ENCODE data around the gene SFT2D2. TPM values are rescaled to one million over a fixed set of nuclear protein-coding genes. Genes with fewer than 3 reads are reported as not detected.

SFT2D2 gene
- total RNA-seq, 1 donor from 2014 or later: 29.7 TPM

DNA sequence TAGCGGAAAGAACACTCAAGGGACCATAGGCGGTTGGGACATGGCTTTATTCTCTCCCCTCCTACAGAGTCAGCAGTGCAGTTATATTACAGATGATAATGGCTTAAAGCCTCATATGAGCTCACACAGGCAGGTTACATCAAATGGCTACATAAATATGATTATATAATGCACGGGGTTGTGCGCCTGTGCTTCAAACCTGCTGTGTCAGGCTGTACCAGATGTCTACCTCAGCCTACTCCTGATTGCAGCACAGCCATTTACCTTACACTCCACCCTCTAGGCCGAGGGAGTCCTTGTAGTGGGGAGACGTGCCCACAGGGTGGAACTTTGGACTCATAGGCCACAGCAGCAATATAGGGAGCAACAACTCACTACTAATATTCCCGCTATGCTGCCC, 38.5 kb downstream of the SFT2D2 start:
- DNase-seq (ENCODE audit: low read depth): no peak

DNA sequence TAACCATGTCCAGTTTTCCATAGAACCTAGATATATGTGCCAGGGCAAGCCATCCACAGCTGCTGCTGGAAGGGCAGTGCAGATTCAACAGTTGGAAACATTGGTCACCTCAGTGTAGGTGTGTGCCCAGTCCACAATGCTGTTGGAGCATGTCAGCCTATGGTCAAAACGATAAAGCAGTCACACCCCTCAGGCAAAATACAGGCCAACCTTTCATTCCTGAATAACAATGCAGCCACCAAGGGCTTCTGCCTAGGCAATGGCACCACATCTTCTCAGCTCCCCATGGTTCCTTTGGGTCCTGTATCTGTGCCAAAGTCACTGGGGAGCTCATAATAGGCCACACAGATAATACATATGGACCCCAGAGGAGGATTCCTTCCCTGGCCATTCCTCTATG, 39.8 kb downstream of the SFT2D2 start:
- no peak for DNase-seq (ENCODE audit: low read depth)

DNA sequence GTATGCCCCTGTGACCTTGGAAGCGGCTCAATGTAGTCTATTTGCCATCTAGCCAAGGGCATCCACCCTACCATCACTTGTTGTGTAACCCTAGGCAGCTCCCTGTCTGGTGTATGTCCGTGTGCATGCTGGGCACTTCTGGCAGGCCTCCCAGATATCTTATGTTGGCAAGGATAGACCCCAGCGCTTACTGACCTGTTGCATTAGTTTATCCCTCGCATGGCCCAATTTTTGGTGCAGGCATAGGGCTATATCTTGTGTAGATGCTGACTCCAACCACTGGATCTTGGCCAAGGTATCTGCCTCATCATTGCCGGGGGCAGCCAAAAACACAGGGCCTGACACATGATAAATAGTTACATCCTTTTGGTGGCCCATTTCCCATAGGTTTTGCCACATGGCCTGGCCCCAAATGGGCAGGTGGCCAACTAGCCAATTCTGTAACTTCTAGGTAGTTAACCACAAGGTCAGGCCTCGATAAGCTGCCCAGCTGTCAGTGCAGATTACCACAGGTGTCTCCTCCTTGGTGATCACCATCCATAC, 40.9 kb downstream of the SFT2D2 start:
- DNase-seq (ENCODE audit: low read depth): no peak

DNA sequence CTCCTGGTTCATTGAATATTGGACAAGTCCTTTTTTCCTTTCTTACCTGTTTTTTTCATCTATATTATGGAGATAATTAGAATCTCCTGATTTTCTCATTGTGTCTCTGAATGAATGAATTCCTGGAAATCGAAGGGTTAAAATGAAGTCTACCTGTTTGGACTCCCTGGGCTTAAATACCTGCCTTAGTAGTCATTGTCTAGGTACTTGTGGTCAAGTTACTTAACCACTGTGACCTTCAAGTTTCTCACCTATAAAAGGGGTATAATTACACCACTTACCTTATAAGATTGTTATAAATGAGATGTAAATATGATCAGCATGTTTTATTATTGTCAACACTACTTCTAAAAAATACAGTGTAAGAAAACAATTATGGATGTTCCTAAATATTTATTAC, 45.8 kb downstream of the SFT2D2 start:
- no peak for DNase-seq (ENCODE audit: low read depth)

DNA sequence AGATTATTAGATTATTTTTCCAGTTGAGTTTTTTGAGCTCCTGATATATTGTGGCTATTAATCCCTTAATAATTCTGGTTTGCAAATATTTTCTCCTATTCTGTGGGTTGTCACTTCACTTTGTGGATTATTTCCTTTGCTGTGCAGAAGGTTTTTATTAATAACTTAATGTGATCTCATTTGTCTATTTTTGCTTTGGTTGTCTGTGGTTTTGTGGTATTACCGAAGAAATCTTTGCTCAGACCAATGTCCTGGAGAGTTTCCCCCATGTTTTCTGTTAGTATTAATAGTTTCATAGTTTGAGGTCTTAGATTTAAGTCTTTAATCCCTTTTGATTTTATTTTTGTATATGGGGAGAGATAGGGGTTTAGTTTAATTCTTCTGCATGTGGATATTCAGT, 47.8 kb downstream of the SFT2D2 start:
- DNase-seq (ENCODE audit: low read depth): peak; percentile 73

DNA sequence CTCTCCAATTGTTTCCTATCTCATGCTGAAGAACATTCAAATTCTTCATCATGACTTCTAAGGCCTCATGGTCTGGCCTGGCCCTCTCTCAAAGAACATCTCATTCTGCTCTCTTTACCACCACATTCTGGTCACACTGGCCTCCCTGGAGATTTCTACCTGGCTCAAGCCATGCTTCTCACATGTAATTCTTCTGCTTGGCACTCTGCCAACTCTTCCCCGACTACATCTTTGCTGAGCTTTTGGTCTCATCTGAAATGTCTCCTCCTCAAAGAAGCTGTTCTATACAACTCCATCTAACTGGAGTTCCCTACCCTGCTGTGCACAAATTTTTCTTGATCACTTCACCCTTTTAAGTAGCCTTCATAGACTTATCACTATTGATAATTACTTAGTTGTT, 53.4 kb downstream of the SFT2D2 start:
- no peak for DNase-seq (ENCODE audit: low read depth)

DNA sequence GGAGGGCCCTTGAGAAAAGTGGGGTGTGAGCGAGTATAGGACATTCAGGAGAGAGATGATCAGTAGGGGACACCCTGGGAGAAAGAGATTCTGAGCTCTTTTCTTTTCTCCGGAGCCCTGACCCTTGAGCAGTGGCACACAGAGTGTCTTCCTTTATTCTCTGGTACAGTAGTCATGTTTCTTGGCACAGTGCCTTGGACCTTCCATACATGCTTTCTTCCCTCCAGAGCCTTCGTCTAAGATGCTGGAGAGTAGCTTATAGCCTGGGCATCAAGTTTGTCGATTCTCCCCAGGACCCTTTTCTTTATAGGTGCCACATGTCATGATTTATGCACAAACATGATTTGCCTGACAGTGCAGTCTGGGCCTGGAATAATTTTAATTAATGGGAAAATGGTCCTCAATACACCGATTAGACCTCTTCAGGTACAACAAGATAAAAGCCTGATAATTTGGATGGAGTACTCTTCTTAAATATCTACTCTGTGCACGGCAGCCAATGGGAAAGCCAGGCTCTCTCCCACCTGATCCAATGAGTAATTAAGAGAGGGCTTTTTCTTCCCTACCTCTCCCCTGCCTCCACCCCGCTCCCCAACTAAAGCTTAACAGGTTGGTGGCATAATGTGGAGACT, 54.6 kb downstream of the SFT2D2 start, which contains the start of gene TBX19:
TBX19 (plus strand) TSS at position 582 of the 632 bp plus-strand sequence. CDS start 214 bp downstream, outside the sequence.
- no peak for DNase-seq (ENCODE audit: low read depth)

DNA sequence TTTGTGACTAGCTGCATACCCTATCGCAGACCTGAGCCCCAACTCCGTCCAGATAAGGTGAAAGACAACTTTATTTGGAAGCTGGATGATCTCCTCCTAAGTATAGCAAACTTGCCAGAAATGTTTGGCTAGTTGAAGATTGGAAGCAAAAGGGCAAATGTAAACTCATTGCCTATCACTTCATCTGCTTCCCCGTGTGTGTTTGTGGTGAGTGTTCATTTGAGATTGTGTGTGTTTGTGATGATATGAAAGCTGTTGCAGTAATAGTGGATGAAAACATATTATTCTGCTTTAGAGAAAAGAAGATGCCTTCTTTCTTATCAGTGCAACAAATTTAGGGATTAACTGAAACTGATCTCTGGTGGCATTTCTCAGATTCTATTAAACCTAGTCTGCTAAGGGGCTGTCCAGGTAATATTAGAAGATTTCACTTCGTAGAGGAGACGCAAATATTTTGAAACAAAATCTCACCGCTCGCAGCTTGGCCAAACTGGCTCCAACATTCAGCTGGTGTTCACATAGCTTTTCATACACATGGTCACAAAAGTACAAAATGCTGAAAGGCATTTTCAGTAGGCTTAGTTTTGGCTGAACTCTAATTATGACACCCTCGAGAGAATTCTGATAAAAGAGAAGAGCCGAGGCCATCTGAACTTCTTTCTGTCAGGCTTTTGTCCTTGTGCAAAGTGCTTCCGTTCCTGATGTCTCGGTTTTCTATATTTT, 56.0 kb downstream of the SFT2D2 start:
- no peak for DNase-seq (ENCODE audit: low read depth)

DNA sequence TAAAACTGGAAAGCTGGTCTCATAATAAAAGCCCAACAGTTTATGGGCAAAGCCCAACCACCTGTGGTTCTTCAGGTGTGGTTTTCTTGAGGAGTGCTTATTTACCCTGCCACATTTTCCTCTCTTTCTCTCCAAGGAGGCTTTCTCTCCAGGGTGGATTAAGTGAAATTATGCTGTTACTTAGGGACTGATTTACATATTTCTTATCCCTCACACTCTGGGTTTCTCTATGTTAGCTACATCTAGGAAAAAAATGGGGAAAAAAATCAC, 59.7 kb downstream of the SFT2D2 start:
- DNase-seq (ENCODE audit: low read depth): no peak

DNA sequence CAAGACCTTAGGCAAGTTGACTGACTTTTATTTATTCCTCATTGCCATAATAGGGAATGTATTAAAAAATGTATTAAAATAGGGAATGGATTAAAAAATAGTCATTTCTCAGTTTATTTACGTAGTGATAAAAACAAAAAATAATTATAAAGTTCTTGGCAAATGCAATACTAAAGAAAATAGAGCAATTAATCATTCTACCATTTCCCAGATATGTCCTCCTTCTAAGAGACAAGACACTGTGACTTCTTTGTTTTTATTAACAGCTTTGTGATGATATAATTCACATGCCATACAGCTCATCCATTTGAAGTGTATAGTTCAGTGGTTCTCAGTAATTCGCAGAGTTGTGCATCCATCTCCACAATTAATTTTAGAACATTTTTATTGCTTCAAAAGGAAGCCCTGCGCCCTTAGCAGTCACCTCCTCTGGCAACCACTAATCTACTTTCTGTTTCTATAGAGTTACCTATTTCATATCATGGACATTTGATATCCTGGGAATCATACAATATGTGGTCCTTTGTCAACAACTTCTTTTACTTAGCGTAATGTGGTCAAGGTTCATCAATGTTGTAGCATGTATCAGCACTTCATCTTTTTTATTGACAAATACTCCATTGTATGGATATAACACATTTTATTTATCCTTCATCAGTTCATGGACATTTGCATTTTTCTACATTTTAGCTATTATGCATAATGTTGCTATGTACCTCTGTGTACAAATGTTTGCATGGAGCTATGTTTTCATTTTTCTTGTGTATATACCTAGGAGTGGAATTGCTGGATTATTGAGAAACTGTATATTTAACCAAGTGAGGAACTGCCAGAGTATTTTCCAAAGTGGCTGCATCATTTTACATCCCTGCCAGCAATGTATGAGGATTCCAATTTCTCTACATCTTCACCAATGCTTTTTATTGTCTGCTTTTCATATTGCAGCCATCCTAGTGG, 60.4 kb downstream of the SFT2D2 start:
- DNase-seq (ENCODE audit: low read depth): no peak

DNA sequence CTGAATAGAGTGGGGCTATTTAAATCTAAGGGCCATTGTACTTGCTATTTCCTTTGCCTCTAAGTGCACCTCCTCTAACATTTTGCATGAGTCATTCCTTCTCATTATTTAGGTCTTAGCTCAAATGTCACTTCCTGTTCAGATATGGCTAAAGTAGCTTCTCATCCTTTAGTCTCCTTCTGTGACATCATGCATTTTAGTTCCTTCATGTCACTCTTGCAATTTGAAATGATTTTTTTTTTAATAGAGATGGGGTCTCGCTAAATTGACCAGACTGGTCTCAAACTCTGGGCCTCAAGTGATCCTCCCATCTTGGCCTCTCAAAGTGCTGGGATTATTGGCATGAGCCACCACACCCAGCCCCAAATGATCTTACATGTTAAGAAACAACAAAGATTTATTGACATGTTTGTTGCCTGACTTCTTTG, 61.4 kb downstream of the SFT2D2 start:
- no peak for DNase-seq (ENCODE audit: low read depth)

DNA sequence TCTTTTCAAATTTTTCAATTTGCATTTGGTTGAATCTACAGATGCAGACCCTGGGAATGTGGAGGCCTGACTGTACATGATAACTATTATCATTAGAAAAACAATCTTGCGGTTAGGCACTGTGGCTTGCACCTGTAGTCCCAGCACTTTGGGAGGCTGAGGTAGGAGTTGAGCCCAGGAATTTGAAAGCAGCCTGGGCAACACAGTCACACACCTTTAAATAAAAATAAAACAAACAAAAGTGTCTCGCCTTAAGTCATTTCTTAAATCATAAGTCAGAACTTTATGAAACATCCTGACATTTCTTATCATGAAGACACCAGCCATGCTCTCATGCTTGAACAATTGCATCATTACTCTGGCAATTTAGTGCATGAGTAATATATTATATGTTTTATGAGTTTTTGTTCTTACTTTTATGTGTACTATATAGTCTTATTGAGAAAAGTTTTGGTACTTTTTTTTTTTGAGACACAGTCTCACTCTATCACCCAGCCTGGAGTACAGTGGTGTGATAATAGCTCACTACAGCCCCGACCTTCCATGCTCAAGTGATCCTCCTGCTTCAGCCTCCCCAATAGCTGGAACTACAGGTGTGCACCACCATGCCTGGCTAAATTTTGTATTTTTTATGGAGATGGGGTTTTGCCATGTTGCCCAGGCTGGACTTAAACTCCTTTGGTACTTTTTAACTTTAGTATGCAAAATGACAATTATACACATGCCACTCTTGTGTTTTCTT, 62.7 kb downstream of the SFT2D2 start:
- no peak for DNase-seq (ENCODE audit: low read depth)

DNA sequence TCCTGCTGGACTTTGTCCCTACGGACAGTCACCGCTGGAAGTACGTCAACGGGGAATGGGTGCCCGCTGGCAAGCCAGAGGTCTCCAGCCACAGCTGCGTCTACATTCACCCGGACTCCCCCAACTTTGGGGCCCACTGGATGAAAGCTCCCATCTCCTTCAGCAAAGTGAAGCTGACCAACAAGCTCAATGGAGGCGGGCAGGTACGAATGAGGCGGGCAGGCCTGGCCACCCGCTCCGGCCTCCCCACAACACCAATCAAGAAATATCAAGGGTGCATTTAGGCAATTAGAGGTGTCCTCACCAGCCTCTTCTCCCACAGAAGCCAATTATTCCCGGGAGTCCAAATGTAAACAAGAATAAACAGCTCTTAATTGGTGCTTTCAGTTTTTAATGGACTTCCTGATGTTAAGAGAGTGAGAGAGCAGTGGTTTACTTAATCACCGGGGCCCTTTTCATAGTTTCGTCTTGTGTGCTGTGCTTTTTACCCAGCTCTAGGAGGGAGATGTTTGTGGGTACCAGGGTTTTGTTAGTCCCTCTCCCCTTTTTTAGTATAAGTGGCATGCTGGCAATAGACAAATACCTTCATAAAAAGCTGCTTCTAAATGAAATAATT, 65.5 kb downstream of the SFT2D2 start:
- DNase-seq (ENCODE audit: low read depth): no peak

DNA sequence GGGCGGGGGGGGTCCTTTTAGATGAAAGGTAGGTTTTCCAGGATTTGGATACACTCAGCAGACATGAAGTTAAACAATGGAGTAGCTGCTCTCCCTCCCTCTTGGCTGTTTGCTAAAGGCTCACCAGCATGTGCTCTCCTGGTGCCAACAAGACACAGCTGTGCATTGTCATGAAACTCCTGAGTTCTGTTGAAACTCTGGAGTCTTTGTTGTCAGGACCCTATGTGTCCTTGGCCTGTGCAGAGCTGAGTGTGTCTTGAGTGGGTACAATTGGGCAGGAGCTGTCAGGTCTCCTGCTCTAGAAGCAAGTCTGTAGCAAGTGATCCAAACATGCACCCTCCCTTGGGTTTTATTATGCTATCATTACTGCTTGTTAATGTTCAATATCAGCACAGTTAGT, 67.6 kb downstream of the SFT2D2 start:
- DNase-seq (ENCODE audit: low read depth): no peak

DNA sequence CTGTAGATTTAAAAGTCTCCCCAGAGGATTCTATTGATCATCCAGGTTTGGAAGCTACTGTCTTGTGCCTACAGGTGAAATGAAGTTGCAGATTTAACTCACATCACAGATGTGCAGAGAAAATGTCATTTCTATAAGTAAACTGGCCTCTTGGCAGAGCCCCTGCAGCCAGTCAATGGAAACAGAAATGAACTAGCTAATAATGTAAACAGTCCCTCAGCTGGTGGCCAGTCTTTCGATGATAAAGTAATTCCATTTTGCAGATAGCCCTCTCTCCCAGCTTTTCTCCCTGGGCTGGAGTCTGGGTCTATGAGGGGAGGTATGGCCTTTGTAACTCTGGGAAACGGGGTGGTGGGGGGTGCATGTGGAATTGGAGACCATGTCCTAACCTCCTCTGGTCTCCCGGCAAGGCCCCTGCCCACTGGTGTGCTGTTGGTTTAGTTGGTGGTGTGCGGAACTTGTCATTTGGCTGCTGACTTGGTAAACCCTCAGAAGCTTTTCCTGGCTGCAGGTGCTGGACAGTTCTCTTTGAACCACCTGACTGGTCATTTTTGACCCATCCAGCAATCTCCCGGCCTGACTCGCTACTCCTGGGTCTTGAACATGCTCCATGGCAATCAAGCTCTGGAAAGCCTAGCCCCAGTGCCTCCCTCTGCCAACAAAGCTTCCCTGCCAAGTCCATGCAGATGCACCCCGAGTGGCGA, 69.8 kb downstream of the SFT2D2 start:
- no peak for DNase-seq (ENCODE audit: low read depth)

DNA sequence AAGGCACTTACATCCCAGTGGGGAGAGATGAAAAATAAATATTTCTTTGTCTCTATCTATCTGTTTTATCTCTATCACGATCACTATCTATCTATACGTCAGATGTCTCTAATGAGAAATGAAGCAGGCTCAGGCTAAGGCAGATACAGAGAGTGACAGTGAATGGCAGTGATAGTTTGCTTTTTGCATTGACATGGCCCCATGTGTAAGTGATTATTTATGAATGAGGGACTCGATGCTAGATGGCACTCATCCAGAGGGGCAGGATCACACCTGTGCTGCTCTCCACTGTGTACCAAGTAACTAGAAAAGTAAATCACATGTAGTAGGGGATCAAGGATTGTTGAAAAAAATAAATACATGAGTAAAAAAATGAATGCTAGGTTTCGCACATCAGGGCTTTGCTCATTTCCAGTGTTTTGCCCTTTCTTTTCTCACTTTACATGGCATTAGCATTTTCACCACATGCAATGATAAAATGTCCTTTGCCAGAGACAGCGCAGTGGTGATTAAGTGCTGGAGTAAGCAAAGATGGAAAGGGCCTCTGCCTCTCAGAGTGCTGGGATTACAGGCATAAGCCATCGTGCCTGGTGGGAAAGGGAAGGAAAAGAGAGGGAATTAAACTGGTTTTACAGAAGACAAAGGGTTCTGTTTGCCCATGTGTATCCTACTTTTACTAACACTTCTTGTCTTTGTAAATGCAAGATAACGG, 71.4 kb downstream of the SFT2D2 start:
- no peak for DNase-seq (ENCODE audit: low read depth)

DNA sequence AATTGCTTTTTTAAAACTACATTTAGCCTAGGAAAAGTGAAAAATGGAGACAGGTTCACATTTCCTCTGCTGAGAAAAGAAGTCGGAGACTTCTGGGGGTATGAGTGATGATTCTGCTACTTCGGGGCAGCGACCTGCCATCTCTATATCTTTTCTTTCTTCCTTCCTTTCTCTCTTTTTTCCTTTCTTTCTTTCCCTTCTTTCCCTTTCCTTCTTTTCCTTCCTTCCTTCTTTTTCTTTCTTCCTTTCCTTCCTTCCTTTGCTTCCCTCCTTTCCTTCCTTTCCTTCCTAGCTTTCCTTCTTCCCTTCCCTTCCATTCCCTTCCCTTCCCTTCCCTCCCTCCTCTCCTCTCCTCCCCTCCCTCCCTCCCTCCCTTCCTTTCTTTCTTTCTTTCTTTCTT, 72.6 kb downstream of the SFT2D2 start:
- no peak for DNase-seq (ENCODE audit: low read depth)

DNA sequence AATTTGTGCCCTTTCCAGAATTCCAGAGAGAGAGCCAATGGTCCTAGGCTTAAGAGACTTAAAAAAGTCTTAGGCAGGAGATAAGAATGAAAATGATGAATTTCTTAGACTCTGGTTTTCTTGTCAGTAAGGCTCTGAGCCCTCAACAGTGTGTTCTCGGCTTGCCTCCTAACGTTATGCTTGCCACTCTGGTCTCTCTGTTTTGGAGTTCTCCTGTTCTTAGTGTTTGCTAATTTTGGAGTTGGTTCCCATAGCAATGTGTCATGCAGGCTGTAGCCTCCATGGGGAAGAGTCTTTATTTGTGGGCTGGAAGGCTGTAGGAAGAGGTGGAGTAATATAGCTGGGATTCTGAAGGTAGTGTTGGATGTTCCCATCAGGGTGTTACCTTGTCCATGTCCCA, 74.8 kb downstream of the SFT2D2 start:
- no peak for DNase-seq (ENCODE audit: low read depth)

DNA sequence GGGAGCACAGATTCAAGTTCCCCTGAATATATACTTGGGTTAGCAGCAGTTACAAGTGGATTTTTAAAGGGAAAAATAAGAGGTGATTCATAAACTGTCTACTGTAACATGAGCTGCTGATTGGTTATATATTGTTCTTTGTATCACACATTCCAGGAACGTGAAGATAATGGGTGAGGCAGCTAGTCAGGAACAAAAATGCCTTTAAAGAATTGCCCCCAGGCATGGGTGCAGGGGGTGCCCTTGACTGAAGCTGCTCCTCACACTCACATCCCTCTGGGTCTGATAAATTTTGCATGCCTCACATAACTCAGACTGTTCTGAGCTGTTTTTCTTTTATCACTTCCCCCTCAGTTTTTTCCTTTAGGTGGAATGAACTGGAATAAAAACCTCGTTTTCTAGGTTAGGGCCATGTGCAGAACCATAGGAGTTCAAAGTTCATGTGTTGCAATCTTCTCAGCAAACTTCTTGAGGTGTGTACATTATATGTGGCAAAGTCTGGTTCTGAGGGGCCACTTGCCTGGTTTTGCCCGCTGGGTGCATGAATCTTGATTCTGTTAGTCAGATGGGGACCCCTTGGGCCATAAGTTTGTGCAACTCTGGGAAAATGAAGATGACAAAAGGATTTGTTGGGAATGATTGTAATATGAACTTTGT, 76.0 kb downstream of the SFT2D2 start:
- no peak for DNase-seq (ENCODE audit: low read depth)

Data from myocyte (in vitro differentiated cells).